ENCODE results near the gene BCAR3.

BCAR3 gene

GRCh38 chr1:93579891-93580290 is 101.7 kb downstream of the BCAR3 start:
- in situ Hi-C loops (cut with MboI; ENCODE audit: low sequenced_read_pairs), result no loop called here

- in situ Hi-C loops (cut with MboI; ENCODE audit: low sequenced_read_pairs), result no loop called here
Observed at GRCh38 chr1:93578911-93579825, 102.5 kb downstream of the BCAR3 start.

- in situ Hi-C loops (cut with MboI; ENCODE audit: low sequenced_read_pairs), result no loop called here
Observed at GRCh38 chr1:93578433-93578830, 103.2 kb downstream of the BCAR3 start.

- in situ Hi-C loops (cut with MboI; ENCODE audit: low sequenced_read_pairs), result no loop called here
Observed at GRCh38 chr1:93577536-93578432, 103.9 kb downstream of the BCAR3 start.

GRCh38 chr1:93576746-93577145 is 104.9 kb downstream of the BCAR3 start:
- in situ Hi-C loops (cut with MboI; ENCODE audit: low sequenced_read_pairs), result no loop called here

- in situ Hi-C loops (cut with MboI; ENCODE audit: low sequenced_read_pairs), result no loop called here
Observed at GRCh38 chr1:93576346-93576745, 105.3 kb downstream of the BCAR3 start.

GRCh38 chr1:93575621-93576284 is 105.9 kb downstream of the BCAR3 start:
- in situ Hi-C loops (cut with MboI; ENCODE audit: low sequenced_read_pairs), result no loop called here

- in situ Hi-C loops (cut with MboI; ENCODE audit: low sequenced_read_pairs), result no loop called here
Observed at GRCh38 chr1:93574991-93575390, 106.6 kb downstream of the BCAR3 start.

- in situ Hi-C loops (cut with MboI; ENCODE audit: low sequenced_read_pairs), result no loop called here
Observed at GRCh38 chr1:93574511-93574910, 107.1 kb downstream of the BCAR3 start.

- in situ Hi-C loops (cut with MboI; ENCODE audit: low sequenced_read_pairs), result no loop called here
Observed at GRCh38 chr1:93573940-93574469, 107.6 kb downstream of the BCAR3 start.

- in situ Hi-C loops (cut with MboI; ENCODE audit: low sequenced_read_pairs), result no loop called here
Observed at GRCh38 chr1:93571623-93572310, 109.9 kb downstream of the BCAR3 start.

GRCh38 chr1:93569489-93569888 is 112.1 kb downstream of the BCAR3 start:
- in situ Hi-C loops (cut with MboI; ENCODE audit: low sequenced_read_pairs), result no loop called here

- in situ Hi-C loops (cut with MboI; ENCODE audit: low sequenced_read_pairs), result no loop called here
Observed at GRCh38 chr1:93567255-93567918, 114.2 kb downstream of the BCAR3 start.

- in situ Hi-C loops (cut with MboI; ENCODE audit: low sequenced_read_pairs), result no loop called here
Observed at GRCh38 chr1:93566227-93566626, 115.4 kb downstream of the BCAR3 start.

- in situ Hi-C loops (cut with MboI; ENCODE audit: low sequenced_read_pairs), result no loop called here
Observed at GRCh38 chr1:93565496-93566206, 116.0 kb downstream of the BCAR3 start.

- in situ Hi-C loops (cut with MboI; ENCODE audit: low sequenced_read_pairs), result no loop called here
Observed at GRCh38 chr1:93559695-93560094, 121.9 kb downstream of the BCAR3 start.

GRCh38 chr1:93559045-93559444 is 122.6 kb downstream of the BCAR3 start:
- in situ Hi-C loops (cut with MboI; ENCODE audit: low sequenced_read_pairs), result no loop called here

- in situ Hi-C loops (cut with MboI; ENCODE audit: low sequenced_read_pairs), result no loop called here
Observed at GRCh38 chr1:93556291-93556690, 125.3 kb downstream of the BCAR3 start.

Measured in hTERT RPE-1 (cell line).